ENCODE data around the gene SLC25A25.
A peak's percentile ranks its signal among the peaks of the same experiment; 100 is the strongest.

SLC25A25 gene

GRCh38 chr9:128077847-128078503, 9.9 kb downstream of the SLC25A25 start:
- DNase-seq: peak; percentile 88

- DNase-seq: peak; percentile 94
Measured at GRCh38 chr9:128078504-128079434, 10.7 kb downstream of the SLC25A25 start.

DNA sequence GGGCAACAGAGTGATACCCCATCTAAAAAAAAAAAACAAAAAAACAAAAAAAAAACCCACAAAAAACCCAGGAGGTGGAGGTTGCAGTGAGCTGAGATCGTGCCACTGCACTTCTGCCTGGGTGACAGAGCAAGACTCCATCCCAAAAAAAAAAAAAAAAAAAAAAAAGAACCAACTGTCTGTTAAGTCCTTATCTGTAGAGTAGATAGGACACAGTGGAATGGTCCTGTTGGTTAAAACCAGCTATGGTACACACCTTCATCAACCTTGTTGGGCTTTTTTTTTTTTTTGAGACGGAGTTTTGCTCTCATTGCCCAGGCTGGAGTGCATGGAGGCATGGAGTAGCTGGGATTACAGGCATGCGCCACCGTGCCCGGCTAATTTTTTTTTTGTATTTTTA, 12.2 kb downstream of the SLC25A25 start:
- peak; percentile 45 for DNase-seq

DNA sequence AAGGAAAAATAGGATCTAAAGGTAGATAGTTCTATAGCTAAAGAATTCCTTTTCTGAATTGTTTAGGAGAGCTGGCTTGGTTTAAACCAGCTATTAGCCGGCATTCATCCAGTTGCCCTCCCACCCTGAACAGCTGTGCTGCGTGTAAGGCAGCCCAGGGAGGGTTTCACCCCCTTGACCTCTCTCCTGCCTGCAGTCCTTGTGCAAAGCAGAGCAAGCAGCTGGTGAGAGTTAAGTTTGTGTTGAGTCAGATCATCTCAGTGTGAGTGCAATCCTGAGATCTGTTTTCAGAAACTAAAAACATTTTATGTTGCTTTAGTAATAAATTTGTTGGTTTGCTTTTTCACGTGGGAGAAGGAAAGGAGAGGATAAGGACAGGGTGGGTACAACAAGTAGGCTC, 13.0 kb downstream of the SLC25A25 start:
- peak; percentile 51 for DNase-seq

GRCh38 chr9:128082151-128082550, 14.1 kb downstream of the SLC25A25 start:
- peak; percentile 14 for DNase-seq

DNA sequence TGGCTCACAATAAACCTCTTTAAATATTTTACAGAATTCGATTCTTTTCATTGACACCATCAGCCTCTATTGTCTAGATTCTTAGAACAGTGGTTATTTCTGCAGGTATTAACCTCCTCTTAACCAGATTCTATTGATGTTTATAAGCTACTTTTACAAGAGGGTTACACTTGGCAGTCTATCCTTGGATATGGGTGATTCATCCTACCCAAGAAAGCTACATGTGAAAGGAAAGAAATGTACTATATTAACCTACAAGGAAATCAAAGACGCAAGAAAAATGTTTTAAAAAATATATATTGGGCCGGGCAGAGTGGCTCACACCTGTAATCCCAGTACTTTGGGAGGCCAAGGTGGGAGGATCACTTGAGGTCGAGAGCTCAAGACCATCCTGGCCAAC, 16.7 kb downstream of the SLC25A25 start:
- DNase-seq: no peak

DNA sequence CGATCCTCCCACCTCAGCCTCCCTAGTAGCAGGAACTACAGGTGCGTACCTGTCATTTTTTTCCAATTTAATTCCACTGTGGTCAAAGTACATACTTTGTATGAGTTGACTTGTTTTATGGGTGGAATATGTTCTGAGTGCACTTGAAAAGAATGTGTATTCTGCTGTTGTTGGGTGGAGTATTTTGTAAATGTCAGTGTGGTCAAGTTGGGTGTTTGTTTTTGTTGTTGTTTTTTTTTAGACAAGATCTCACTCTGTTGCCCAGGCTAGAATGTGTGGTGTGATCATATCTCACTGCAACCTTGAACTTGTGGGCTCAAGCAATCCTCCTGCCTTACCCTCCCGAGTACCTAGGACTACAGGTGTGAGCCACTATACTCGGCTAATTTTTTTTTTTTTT, 17.9 kb downstream of the SLC25A25 start:
- DNase-seq: no peak

- no peak for DNase-seq
Measured at GRCh38 chr9:128087262-128087661, 19.2 kb downstream of the SLC25A25 start.

- no peak for DNase-seq
Measured at GRCh38 chr9:128088253-128088945, 20.4 kb downstream of the SLC25A25 start.

GRCh38 chr9:128089299-128089698, 21.3 kb downstream of the SLC25A25 start:
- no peak for DNase-seq

GRCh38 chr9:128091144-128091543, 23.1 kb downstream of the SLC25A25 start:
- DNase-seq: no peak

GRCh38 chr9:128091571-128091970, 23.5 kb downstream of the SLC25A25 start:
- no peak for DNase-seq

- no peak for DNase-seq
Measured at GRCh38 chr9:128092199-128092977, 24.4 kb downstream of the SLC25A25 start.

DNA sequence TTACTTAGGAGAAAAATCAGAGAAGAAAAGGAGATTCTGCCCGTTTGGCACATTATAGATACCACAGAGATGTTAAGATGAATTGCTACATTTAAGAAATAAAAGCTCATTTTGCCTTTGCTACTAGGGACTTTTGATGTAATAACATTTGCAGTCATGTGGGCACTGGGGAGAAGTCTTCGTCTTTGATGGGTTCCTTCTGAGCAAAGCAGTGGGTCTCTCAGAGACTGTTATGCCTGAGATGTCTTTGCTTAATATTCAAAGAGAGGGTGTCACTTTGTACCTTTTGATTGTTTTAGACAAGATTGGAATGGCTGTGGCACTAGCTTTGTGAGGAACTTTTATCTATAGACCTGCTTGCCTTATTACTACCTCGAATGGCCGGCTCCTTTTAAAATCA, 25.0 kb downstream of the SLC25A25 start:
- DNase-seq: peak; percentile 40

GRCh38 chr9:128094166-128094949, 26.3 kb downstream of the SLC25A25 start:
- DNase-seq: peak; percentile 99

DNA sequence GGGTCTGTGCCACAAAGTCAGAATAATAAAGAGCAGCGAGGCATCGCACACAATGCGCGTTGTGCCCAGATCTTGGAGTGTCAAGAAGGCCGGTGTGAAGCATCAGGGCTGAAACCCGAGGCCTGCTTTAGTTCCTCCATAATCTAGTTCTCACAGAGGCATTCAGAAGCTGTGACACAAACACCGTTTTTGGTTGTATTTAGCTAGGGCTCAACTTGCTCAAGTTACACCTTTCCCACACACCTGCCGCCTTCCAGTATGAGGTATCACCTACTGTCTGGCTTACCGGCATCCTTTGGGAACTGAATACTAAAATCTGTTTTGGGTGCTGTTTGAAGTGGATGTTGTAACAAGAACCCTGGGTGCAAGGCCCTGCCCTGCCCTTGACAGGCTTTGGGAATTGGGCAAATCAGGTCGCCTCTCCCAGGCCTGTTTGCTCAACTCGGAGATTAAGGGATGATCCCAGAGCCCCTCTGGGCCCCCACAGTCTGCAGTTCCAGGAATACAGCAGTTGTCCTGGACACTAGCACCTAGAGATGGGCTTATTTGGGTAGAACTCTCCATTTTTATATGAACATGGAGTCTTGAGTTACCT, 27.0 kb downstream of the SLC25A25 start:
- DNase-seq: no peak

- DNase-seq: peak; percentile 19
Measured at GRCh38 chr9:128096616-128097536, 28.8 kb downstream of the SLC25A25 start.

- no peak for DNase-seq
Measured at GRCh38 chr9:128097543-128098296, 29.7 kb downstream of the SLC25A25 start.
